ENCODE data around the gene RAB31.
A peak's percentile ranks its signal among the peaks of the same experiment; 100 is the strongest.
"Not testable (repeated sequence)": the region's sequence is repeated elsewhere in the genome, so short reads cannot be mapped to it uniquely, and the experiment has no call there.

RAB31 gene

GRCh38 chr18:9869715-9870430 is 161.8 kb downstream of the RAB31 start:
- FAIRE-seq, result no peak

DNA sequence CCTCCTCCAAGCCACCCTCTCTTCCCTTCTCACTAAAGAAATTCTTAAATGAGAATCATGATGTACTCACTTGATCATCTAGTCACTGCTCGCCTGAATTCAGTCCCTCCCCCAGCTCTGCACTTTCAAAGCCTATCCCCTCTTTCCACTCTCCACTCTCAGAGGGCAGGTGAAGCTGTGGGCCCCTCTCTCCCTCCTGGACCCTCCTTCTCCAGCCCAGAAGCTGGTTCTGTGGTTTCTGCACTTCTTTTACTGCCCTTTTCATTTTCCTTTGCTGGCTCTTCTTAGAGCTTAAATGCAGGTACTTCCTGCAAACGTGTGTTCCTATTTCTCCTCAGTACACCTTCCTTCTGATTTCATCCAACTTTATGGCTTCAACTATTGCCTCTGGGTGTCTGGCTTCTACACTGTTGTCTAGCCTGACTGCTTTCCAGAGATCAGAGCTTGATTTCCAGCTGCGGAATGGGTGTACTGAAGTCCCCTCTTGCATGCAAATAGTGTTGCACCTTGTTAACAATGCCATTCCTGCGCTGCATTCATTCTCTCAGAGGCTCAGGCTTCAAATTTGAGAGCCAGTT is 162.4 kb downstream of the RAB31 start:
- FAIRE-seq, result no peak

DNA sequence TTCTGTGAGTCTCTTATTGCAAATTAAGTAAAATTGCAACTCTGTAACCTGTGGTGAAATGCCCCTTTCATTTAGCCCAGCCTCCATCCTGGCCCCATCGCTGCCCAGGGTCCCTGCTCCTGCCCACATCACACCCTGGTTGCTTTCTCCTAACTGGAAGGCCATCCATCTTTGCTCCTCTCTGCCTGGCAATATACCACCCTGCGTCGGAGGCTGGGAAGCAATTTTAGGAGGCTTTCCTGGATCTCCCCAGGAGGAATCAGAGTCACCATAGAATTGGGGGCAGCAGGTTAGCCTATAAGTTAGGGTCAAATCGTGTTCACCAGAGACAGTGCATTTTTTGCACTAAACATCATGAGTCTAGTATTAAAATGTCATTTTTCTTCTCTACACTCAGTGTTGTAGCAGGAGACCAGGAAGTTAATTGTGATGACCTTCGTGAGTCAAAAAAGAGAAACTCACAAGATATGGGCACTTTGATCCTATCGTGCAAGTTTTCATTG is 163.2 kb downstream of the RAB31 start:
- FAIRE-seq, result no peak

GRCh38 chr18:9872823-9873222 is 164.7 kb downstream of the RAB31 start:
- FAIRE-seq, result no peak

DNA sequence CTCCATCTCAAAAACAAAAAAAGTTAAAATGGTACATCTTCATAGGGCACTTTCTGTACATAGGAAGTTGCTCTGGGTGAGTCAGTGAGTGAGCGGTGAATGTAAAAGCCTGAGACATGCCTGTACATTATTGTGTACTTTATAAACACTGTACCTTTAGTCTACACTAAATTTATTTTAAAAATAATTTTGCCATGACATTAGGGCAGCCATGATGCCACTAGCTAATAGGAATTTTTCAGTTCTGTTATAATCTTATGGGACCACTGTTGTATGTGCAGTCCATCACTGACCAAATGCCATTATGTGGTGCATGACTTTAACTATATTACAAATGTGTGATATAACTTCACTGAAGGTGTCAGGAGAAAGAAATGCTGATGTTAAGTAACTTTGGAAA is 166.6 kb downstream of the RAB31 start:
- no peak for FAIRE-seq

DNA sequence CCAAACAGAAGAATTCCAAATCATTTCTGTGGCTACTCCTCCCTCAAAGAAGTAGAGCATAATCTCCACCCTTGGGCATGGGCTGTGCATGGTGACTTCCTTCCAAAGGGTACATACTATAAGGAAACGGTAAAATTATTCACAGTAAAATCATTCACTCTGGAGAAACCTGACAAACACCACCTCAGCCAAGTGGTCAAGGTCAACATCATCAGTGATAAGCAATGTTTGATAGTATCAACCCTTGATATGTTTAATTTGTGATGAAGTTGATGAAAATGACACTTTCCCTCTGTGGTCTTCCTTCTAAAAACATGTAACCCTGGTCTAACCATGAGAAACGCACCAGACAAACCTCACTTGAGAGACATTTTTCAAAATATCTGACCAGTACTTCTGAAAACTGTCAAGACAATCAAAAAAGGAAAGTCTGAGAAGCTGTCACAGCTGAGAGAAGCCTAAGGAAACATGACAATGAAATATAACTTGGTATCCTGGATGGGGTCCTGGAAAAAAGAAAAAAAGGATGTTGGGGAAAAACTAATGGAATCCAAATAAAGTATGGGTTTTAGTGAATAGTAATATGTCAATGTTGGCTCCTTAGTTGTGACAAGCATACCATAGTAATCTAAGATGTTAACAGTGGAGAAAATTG is 168.2 kb downstream of the RAB31 start:
- FAIRE-seq, result no peak

- peak; percentile 83 for FAIRE-seq
Observed at GRCh38 chr18:9876867-9877654, 169.0 kb downstream of the RAB31 start.

- FAIRE-seq, result no peak
Observed at GRCh38 chr18:9877655-9878014, 169.5 kb downstream of the RAB31 start.

DNA sequence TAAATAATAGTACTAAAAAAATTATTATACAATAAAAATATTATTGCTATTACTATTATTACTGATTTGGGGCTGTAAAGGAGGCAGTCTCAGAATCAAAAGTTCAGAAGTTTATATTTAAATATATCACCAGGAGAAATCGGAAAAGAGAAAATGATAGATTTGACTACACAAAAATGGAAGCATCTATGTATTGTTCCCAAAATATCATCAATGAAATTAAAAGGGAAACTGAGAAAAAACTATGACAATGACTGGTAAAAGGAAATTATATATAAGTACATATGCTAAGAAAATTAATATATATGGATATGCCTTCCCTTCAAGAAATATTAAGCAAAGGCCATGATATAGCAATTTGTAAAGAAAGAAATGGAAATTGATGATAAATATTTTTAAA is 170.0 kb downstream of the RAB31 start:
- FAIRE-seq, result no peak

GRCh38 chr18:9878783-9879242 is 170.7 kb downstream of the RAB31 start:
- no peak for FAIRE-seq

DNA sequence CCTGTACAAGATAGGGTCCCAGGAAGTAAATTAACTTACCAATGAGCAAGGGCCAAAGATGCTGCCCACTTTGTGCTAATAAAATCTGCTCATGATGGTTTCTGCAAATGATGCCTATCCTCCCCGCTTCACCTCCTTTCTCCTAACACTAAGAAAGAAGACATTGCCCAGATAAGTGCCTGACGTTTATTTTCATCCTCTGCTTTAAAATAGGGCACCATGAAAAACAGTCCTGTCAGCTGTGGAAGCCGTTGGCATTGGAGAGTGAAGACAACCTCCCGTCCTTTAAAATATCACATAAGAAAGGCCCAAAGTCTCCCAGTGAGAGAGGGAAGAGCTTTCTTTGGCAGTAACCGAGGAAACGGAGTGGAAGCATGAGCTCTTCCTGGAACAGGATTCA is 176.0 kb downstream of the RAB31 start:
- no peak for FAIRE-seq

- no peak for FAIRE-seq
Observed at GRCh38 chr18:9884532-9885140, 176.5 kb downstream of the RAB31 start.

DNA sequence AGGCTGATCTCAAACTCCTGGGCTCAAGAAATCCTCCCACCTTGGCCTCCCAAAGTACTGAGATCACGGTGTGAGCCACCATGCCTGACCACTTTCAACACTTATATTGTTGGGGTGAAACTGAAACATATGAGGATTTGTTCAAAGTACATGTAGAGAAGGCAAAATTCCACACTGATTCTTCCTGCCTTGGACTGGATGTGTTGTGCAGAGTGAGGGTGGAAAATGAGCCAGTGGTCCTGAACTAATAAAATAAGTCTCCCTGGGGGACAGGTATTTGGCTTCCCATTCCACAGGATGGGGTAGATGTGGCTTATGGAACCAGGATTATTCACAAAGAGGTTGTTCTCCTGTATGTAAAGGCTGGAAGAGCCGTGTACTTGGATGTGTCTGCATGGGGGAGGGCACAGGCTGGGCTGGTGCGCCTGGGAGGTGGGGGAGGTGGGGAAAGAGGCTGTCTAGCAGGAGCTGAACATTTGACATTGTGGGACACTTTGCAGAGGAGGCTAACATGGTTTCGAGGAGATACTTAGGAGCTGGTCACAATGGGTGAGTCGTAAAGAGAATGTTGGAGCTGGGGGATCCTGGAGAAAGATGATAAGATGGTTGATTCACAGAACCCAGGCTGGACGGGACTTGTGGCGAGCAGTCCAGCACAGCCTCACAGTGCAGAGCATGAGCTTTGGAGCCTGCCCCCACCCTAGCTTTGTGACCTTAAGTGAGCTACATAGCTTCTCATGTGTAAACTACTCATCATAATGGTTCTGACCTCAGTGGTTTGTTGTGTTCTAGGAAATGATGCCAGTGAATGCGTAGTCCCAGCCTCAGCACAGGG is 177.3 kb downstream of the RAB31 start, which contains the start of gene TXNDC2:
TXNDC2 (plus strand) TSS at position 804 of the 835 bp plus-strand sequence. CDS start 708 bp downstream, outside the sequence.
- FAIRE-seq, result no peak

- FAIRE-seq, result no peak
Observed at GRCh38 chr18:9886005-9886348, 177.9 kb downstream of the RAB31 start.

- FAIRE-seq, result no peak
Observed at GRCh38 chr18:9887992-9888391, 179.9 kb downstream of the RAB31 start.

DNA sequence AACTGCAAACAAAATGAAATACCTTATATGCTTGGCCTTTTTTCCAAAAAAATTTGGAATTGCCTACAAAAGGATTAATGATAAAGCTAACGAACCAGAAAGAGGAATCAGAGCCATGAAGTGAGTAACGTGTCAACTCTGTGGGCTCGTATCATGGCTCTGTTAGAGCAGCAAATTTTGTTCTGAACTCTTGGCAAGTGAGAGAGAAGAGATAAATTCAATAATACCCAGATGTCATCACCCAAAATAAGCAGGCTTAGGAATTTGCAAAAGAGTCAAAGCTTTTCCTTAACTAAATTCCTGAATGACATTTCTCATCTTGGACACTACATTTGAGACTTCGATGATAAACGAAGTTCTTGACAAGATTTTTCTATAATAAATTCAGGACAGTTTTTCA is 182.1 kb downstream of the RAB31 start:
- FAIRE-seq, result no peak

GRCh38 chr18:9890957-9891356 is 182.9 kb downstream of the RAB31 start:
- no peak for FAIRE-seq

DNA sequence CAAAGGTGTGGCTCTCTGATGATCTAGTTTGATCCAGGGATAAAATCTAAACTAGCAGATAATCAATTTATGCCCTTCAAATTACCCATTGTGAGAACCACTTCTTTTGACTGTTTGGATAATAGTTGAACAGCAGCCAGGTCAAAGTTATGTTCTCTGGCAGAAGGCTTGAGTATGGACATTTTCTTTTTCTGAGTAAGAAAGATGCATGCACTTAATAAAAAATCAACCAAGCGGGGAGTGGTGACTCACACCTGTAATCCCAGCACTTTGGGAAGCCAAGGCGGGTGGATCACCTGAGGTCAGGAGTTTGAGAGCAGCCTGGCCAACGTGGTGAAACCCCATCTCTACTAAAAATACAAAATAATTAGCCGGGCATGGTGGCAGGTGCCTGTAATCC is 183.4 kb downstream of the RAB31 start:
- not testable (repeated sequence) for FAIRE-seq

DNA sequence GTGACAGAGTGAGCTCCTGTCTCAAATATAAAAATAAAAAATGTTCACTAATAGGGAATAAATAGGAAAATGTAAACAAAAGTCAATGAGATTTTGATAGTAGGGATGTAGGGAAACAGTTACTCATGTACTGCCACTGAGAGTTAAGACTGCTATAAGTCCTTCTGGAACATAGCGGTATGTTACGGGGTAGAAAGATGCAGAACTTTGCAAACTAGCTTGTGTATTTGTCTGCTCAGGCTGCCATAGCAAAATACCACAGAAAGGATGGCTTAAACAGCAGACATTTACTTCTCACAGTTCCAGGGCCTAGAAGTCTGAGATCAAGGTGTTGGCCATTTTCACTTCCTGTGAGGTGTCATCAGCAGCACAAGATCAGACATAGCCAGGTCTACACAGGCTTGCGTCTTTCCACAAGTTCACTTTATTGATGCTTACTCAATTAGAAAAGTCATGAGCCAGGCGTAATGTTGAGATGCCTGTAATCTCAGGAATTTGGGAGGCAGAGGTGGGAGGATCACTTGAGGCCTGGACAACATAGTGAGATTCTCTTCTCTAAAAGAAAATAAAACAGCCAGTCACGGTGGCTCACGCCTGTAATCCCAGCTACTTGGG is 186.5 kb downstream of the RAB31 start:
- no peak for FAIRE-seq

DNA sequence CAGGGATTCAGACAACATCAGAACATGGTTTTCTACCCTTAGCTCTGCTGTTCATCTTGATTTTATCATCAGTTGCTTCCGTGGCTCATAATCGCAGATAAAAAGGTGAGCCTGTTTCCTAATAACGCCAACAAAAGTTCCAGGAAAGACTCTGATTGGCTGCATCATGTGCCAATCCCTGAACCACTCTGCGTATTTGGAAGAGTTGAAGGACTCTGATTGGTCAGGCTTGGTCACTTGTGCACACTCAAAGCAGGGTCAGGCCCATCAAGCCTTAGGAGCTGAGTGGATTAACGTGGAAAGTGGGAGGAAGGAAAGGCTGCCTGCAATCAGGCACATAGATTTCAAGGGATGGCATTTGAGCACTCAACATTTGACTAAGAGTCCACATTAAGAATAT is 189.0 kb downstream of the RAB31 start:
- FAIRE-seq, result no peak

DNA sequence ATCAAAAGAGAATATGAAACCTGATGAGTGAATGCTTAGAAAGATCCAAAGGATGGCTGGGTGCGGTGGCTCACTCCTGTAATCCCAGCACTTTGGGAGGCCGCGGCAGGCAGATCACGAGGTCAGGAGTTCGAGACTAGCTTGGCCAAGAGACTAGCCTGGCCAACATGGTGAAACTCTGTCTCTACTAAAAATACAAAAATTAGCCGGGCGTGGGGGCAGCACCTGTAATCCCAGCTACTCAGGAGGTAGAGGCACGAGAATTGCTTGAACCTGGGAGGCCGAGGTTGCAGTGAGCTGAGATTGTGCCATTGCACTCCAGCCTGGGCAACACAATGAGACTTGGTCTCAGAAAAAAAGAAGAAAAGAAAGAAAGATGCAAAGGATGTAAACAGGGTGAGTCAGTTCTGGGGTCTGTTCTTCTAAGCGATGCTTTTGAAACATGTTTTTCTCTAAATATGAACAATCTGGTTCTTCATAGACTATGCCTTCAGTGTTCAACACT is 189.7 kb downstream of the RAB31 start:
- FAIRE-seq, result not testable (repeated sequence)

Data from A204.1 (cell line).